HUES48 (cell line): Measurements from ENCODE around the gene HSD17B14.

Source experiments
- H3K27ac ChIP-seq: one replicate; pipeline ENCODE4 v1.7.0; 2013; ENCODE audit warnings: low read depth, low read length, inconsistent platforms
- H3K27me3 ChIP-seq: 2 replicates; pipeline ENCODE4 v1.6.1; 2013; ENCODE audit warnings: mild to moderate bottlenecking, low read length; ENCODE audit not compliant: control insufficient read depth, insufficient read depth
- H3K36me3 ChIP-seq: 2 replicates; pipeline ENCODE4 v1.6.1; 2013; ENCODE audit warnings: low read length; ENCODE audit not compliant: control insufficient read depth, insufficient read depth
- H3K4me1 ChIP-seq: 2 replicates; pipeline ENCODE4 v1.6.1; 2013; ENCODE audit warnings: mild to moderate bottlenecking, low read length; ENCODE audit not compliant: control insufficient read depth, insufficient read depth
- H3K4me3 ChIP-seq: 2 replicates; pipeline ENCODE4 v1.5.1; 2013; ENCODE audit warnings: mild to moderate bottlenecking, low read depth, low read length
- H3K9ac ChIP-seq: 2 replicates; pipeline ENCODE4 v1.6.1; 2013; ENCODE audit warnings: mild to moderate bottlenecking, low read depth, low read length, moderate library complexity
- H3K9me3 ChIP-seq: 2 replicates; pipeline ENCODE4 v1.6.1; 2013; ENCODE audit warnings: low read length; ENCODE audit not compliant: control insufficient read depth, insufficient read depth

The HSD17B14 gene

GRCh38 chr19:48806818-48807589 lies 29.3 kb downstream of the HSD17B14 start:
- Histone ChIP-seq H3K27ac (peak overlapping the region; percentile 67), H3K9ac (0 out of 2 replicates have a peak overlapping the region, but pooled peaks have one; percentile 18), H3K4me3 (no peak overlapping the region)

GRCh38 chr19:48806518-48806817 lies 29.8 kb downstream of the HSD17B14 start:
- no peak overlapping the region for H3K9ac ChIP-seq
- no peak overlapping the region for H3K4me3 ChIP-seq
- no peak overlapping the region for H3K27ac ChIP-seq
- peaks cover 10% of the 10 kb centered on the region for H3K4me1 ChIP-seq
- no peaks in the 10 kb centered on the region for H3K36me3 ChIP-seq
- no peaks in the 10 kb centered on the region for H3K27me3 ChIP-seq
- H3K9me3 ChIP-seq = no peaks in the 10 kb centered on the region

More at GRCh38 chr19:48806818-48807589, 29.3 kb downstream of the HSD17B14 start:
- H3K36me3 ChIP-seq = no peaks in the 10 kb centered on the region
- H3K4me1 ChIP-seq = peaks cover 10% of the 10 kb centered on the region
- no peaks in the 10 kb centered on the region for H3K27me3 ChIP-seq
- H3K9me3 ChIP-seq = no peaks in the 10 kb centered on the region

GRCh38 chr19:48805452-48805851 lies 30.8 kb downstream of the HSD17B14 start:
- Histone ChIP-seq H3K36me3 (no peaks in the 10 kb centered on the region), H3K4me1 (peaks cover 10% of the 10 kb centered on the region)

GRCh38 chr19:48804496-48804895 lies 31.8 kb downstream of the HSD17B14 start:
- H3K9me3 ChIP-seq = no peaks in the 10 kb centered on the region
- H3K4me1 ChIP-seq = peaks cover 7% of the 10 kb centered on the region
- H3K9ac ChIP-seq = no peak overlapping the region
- H3K36me3 ChIP-seq = no peaks in the 10 kb centered on the region
- H3K27me3 ChIP-seq = no peaks in the 10 kb centered on the region
- no peak overlapping the region for H3K27ac ChIP-seq
- H3K4me3 ChIP-seq = no peak overlapping the region

More at GRCh38 chr19:48805452-48805851, 30.8 kb downstream of the HSD17B14 start:
- H3K27ac ChIP-seq = no peak overlapping the region
- H3K27me3 ChIP-seq = no peaks in the 10 kb centered on the region
- H3K4me3 ChIP-seq = no peak overlapping the region
- H3K9me3 ChIP-seq = no peaks in the 10 kb centered on the region
- H3K9ac ChIP-seq = no peak overlapping the region

GRCh38 chr19:48802623-48803022 lies 33.7 kb downstream of the HSD17B14 start:
- Histone ChIP-seq H3K27me3 (no peaks in the 10 kb centered on the region), H3K36me3 (no peaks in the 10 kb centered on the region), H3K27ac (no peak overlapping the region), H3K4me3 (no peak overlapping the region), H3K4me1 (peaks cover 15% of the 10 kb centered on the region), H3K9me3 (no peaks in the 10 kb centered on the region), H3K9ac (no peak overlapping the region)

- H3K4me1 ChIP-seq = peaks cover 8% of the 10 kb centered on the region
- H3K36me3 ChIP-seq = no peaks in the 10 kb centered on the region
- no peak overlapping the region for H3K4me3 ChIP-seq
- no peaks in the 10 kb centered on the region for H3K27me3 ChIP-seq
- no peaks in the 10 kb centered on the region for H3K9me3 ChIP-seq
- H3K27ac ChIP-seq = peak overlapping the region; percentile 60
- no peak overlapping the region for H3K9ac ChIP-seq
Observed at GRCh38 chr19:48799358-48800300, 36.7 kb downstream of the HSD17B14 start.

- no peaks in the 10 kb centered on the region for H3K27me3 ChIP-seq
- peaks cover 8% of the 10 kb centered on the region for H3K4me1 ChIP-seq
- no peak overlapping the region for H3K4me3 ChIP-seq
- H3K36me3 ChIP-seq = no peaks in the 10 kb centered on the region
- peak overlapping the region; percentile 60 for H3K27ac ChIP-seq
- no peaks in the 10 kb centered on the region for H3K9me3 ChIP-seq
- no peak overlapping the region for H3K9ac ChIP-seq
Observed at GRCh38 chr19:48798937-48799336, 37.4 kb downstream of the HSD17B14 start.

GRCh38 chr19:48797103-48797502 lies 39.2 kb downstream of the HSD17B14 start:
- no peaks in the 10 kb centered on the region for H3K9me3 ChIP-seq
- no peak overlapping the region for H3K4me3 ChIP-seq
- no peaks in the 10 kb centered on the region for H3K36me3 ChIP-seq
- H3K27me3 ChIP-seq = no peaks in the 10 kb centered on the region
- no peak overlapping the region for H3K9ac ChIP-seq
- H3K27ac ChIP-seq = no peak overlapping the region
- H3K4me1 ChIP-seq = peaks cover 8% of the 10 kb centered on the region

GRCh38 chr19:48796298-48797083 lies 39.8 kb downstream of the HSD17B14 start:
- H3K27ac ChIP-seq = no peak overlapping the region
- no peak overlapping the region for H3K4me3 ChIP-seq
- H3K4me1 ChIP-seq = peaks cover 8% of the 10 kb centered on the region

GRCh38 chr19:48795685-48796070 lies 40.6 kb downstream of the HSD17B14 start:
- H3K27ac ChIP-seq = peak overlapping the region; percentile 24
- no peak overlapping the region for H3K4me3 ChIP-seq
- no peaks in the 10 kb centered on the region for H3K9me3 ChIP-seq
- H3K4me1 ChIP-seq = peaks cover 8% of the 10 kb centered on the region
- H3K9ac ChIP-seq = no peak overlapping the region
- H3K36me3 ChIP-seq = no peaks in the 10 kb centered on the region
- H3K27me3 ChIP-seq = no peaks in the 10 kb centered on the region

More at GRCh38 chr19:48796298-48797083, 39.8 kb downstream of the HSD17B14 start:
- Histone ChIP-seq H3K36me3 (no peaks in the 10 kb centered on the region), H3K9ac (no peak overlapping the region), H3K27me3 (no peaks in the 10 kb centered on the region), H3K9me3 (no peaks in the 10 kb centered on the region)
